SK-N-SH (cell line): Measurements from ENCODE around the gene CHST13. TPM values are rescaled to one million over a fixed set of nuclear protein-coding genes. Genes with fewer than 3 reads are reported as not detected.
A peak's percentile ranks its signal among the peaks of the same experiment; 100 is the strongest.

Experiments
- CTCF ChIA-PET: fragments of 300-600, 350-600 bp; formaldehyde crosslinking; extraction: SDS; loops from one replicate; lab custom pipeline; 2021; lab: Yijun Ruan, JAX
- POLR2A ChIA-PET: fragments of 350-600 bp; sonication (Branson Sonifier 250); formaldehyde crosslinking; extraction: SDS; loops from one replicate; lab custom pipeline; 2020; ENCODE audit warnings: antibody characterized with exemption, inconsistent platforms; lab: Yijun Ruan, JAX
- DNase-seq: peaks from one replicate; pipeline ENCODE4 v3.0.0; 2012
- H2AFZ ChIP-seq: fragments of 200-600 bp; sonication (generic); 2 replicates; pipeline ENCODE4 v1.8.1; 2016; ENCODE audit warnings: antibody characterized with exemption, mild to moderate bottlenecking, low read depth
- H3F3A ChIP-seq: fragments of 200-600 bp; sonication (generic); replicated peaks from 2 replicates; pipeline ENCODE3; 2016; ENCODE audit warnings: antibody characterized with exemption, mild to moderate bottlenecking; ENCODE audit not compliant: insufficient read depth
- H3K27ac ChIP-seq, 2 experiments: fragments of 200-500 bp in 1 of 2; fragments of 200-600 bp in 1 of 2; sonication (Bioruptor generic) in 1 of 2; sonication (generic), shearing (Covaris generic) in 1 of 2; 2 replicates each; pipeline versions ENCODE4 v1.5.1 to v1.6.1; 2014 to 2016; ENCODE audit warnings: low read depth in 2 of 2, inconsistent platforms in 1 of 2, low read length in 1 of 2, mild to moderate bottlenecking in 1 of 2, mixed read lengths in 1 of 2
- H3K27me3 ChIP-seq: fragments of 200-600 bp; sonication (generic), shearing (Covaris generic); 2 replicates; pipeline ENCODE4 v1.6.1; 2016; ENCODE audit warnings: mixed run types; ENCODE audit not compliant: insufficient read depth
- H3K36me3 ChIP-seq, 2 experiments: fragments of 200-500 bp in 1 of 2; fragments of 200-600 bp in 1 of 2; sonication (Bioruptor generic) in 1 of 2; sonication (generic) in 1 of 2; replicated peaks in 1 of 2; 2 replicates each; pipeline versions ENCODE3 to v1.5.1; 2014 to 2016; ENCODE audit warnings: low read length in 1 of 2, mild to moderate bottlenecking in 1 of 2; ENCODE audit not compliant: insufficient read depth in 2 of 2, control insufficient read depth in 1 of 2
- H3K4me1 ChIP-seq, 2 experiments: fragments of 200-500 bp in 1 of 2; fragments of 200-600 bp in 1 of 2; sonication (Bioruptor generic) in 1 of 2; sonication (generic), shearing (Covaris generic) in 1 of 2; 2 replicates each; pipeline versions ENCODE4 v1.5.1 to v1.6.1; 2014 to 2016; ENCODE audit warnings: low read depth in 1 of 2, low read length in 1 of 2, mixed run types in 1 of 2; ENCODE audit not compliant: insufficient read depth in 2 of 2, control insufficient read depth in 1 of 2
- H3K4me2 ChIP-seq: fragments of 200-600 bp; sonication (generic), shearing (Covaris generic); 2 replicates; pipeline ENCODE4 v1.6.1; 2017; ENCODE audit warnings: mixed run types
- H3K4me3 ChIP-seq, 2 experiments: fragments of 200-500 bp in 1 of 2; fragments of 200-600 bp in 1 of 2; sonication (Bioruptor generic) in 1 of 2; sonication (generic), shearing (Covaris generic) in 1 of 2; 2 replicates each; pipeline versions ENCODE4 v1.5.1 to v1.8.1; 2014 to 2016; ENCODE audit warnings: low read depth in 2 of 2, inconsistent platforms in 1 of 2, low read length in 1 of 2, mild to moderate bottlenecking in 1 of 2, mixed read lengths in 1 of 2, moderate library complexity in 1 of 2
- H3K79me2 ChIP-seq: fragments of 200-600 bp; sonication (generic); 2 replicates; pipeline ENCODE4 v1.8.1; 2017; ENCODE audit warnings: mild to moderate bottlenecking; ENCODE audit not compliant: insufficient read depth
- H3K9ac ChIP-seq: fragments of 200-600 bp; sonication (generic); 2 replicates; pipeline ENCODE4 v1.6.1; 2017; ENCODE audit warnings: mixed run types
- H3K9me2 ChIP-seq: fragments of 200-600 bp; sonication (generic); 2 replicates; pipeline ENCODE4 v1.6.1; 2017; ENCODE audit warnings: mixed run types
- H3K9me3 ChIP-seq: fragments of 200-600 bp; sonication (generic); 2 replicates; pipeline ENCODE4 v1.6.1; 2017; ENCODE audit warnings: mixed run types, mild to moderate bottlenecking, moderate library complexity
- H4K20me1 ChIP-seq: fragments of 200-600 bp; sonication (generic); 2 replicates; pipeline ENCODE4 v1.6.1; 2017; ENCODE audit warnings: mild to moderate bottlenecking, mixed run types; ENCODE audit not compliant: insufficient read depth
- ELF1 ChIP-seq: IDR thresholded peaks from 2 replicates; pipeline ENCODE4 v1.4.0; 2012
- EZH2phosphoT487 ChIP-seq: fragments of 200-600 bp; sonication (generic); IDR thresholded peaks from 2 replicates; pipeline ENCODE4 v1.6.1; 2017; ENCODE audit warnings: low read depth, mixed run types, mild to moderate bottlenecking, antibody characterized with exemption, moderate library complexity, borderline replicate concordance
- FOSL2 ChIP-seq: IDR thresholded peaks from 2 replicates; pipeline ENCODE4 v1.4.0; 2012; ENCODE audit warnings: low read depth, mild to moderate bottlenecking, moderate library complexity, borderline replicate concordance
- GABPA ChIP-seq: IDR thresholded peaks from 2 replicates; pipeline ENCODE4 v1.4.0; 2012; ENCODE audit warnings: low read depth, mild to moderate bottlenecking
- GATA2 ChIP-seq: sonication (generic); formaldehyde crosslinking; IDR thresholded peaks from 2 replicates; pipeline ENCODE4 v1.5.0; 2020; ENCODE audit warnings: mild to moderate bottlenecking, missing genetic modification reagents
- JUND ChIP-seq: IDR thresholded peaks from 2 replicates; pipeline ENCODE4 v1.4.0; 2012
- MAX ChIP-seq: IDR thresholded peaks from 2 replicates; pipeline ENCODE4 v1.4.0; 2012; ENCODE audit warnings: low read depth
- MEF2A ChIP-seq: IDR thresholded peaks from 2 replicates; pipeline ENCODE4 v1.4.0; 2012; ENCODE audit warnings: low read depth, borderline replicate concordance
- MXI1 ChIP-seq: IDR thresholded peaks from 2 replicates; pipeline ENCODE4 v1.6.1; 2012; ENCODE audit warnings: mild to moderate bottlenecking, low read depth, low read length, improper control_type of control experiment
- NRF1 ChIP-seq: IDR thresholded peaks from 2 replicates; pipeline ENCODE4 v1.6.1; 2012; ENCODE audit warnings: low read depth, mild to moderate bottlenecking, low read length
- PBX3 ChIP-seq: IDR thresholded peaks from 2 replicates; pipeline ENCODE4; 2012
- RXRA ChIP-seq: IDR thresholded peaks from 2 replicates; pipeline ENCODE4 v1.4.0; 2012; ENCODE audit warnings: low read depth, mild to moderate bottlenecking, borderline replicate concordance
- SIN3A ChIP-seq: IDR thresholded peaks from 2 replicates; pipeline ENCODE4 v1.6.1; 2012; ENCODE audit warnings: low read depth, mild to moderate bottlenecking, low read length, moderate library complexity, borderline replicate concordance
- TCF12 ChIP-seq: IDR thresholded peaks from 2 replicates; pipeline ENCODE4 v1.4.0; 2012
- TEAD4 ChIP-seq: IDR thresholded peaks from 2 replicates; pipeline ENCODE4 v1.4.0; 2012; ENCODE audit warnings: mild to moderate bottlenecking, borderline replicate concordance; ENCODE audit not compliant: insufficient read depth
- USF1 ChIP-seq: IDR thresholded peaks from 2 replicates; pipeline ENCODE4 v1.4.0; 2012; ENCODE audit warnings: low read depth, borderline replicate concordance
- USF2 ChIP-seq: fragments of 150-350 bp; IDR thresholded peaks from 2 replicates; pipeline ENCODE4 v1.6.1; 2017; ENCODE audit warnings: antibody characterized with exemption, low read length, low read depth, borderline replicate concordance
- YY1 ChIP-seq: IDR thresholded peaks from 2 replicates; pipeline ENCODE4 v1.4.0; 2012; ENCODE audit warnings: low read depth, mild to moderate bottlenecking
- WGBS: methylation state at CpG from one replicate; pipeline ENCODE4 v1.1.6; 2017; ENCODE audit warnings: low lambda C conversion rate; 5-methylcytosine and 5-hydroxymethylcytosine counted together
- polyA plus RNA-seq, 3 experiments: library from polyadenylated mRNA; depleted of rRNA; stranded (reverse); fragments of >200 nt; gene quantifications; 2 replicates each; pipeline ENCODE4 v1.2.3, GENCODE V29; 2012
- TF ChIP-seq, protein P1 (sequence below): fragments of 150-350 bp; IDR thresholded peaks from 2 replicates; pipeline ENCODE4 v1.6.1; 2016; ENCODE audit warnings: mild to moderate bottlenecking, low read depth, low read length

CHST13 gene
- polyA plus RNA-seq, 1 of the 3 experiments (the other 2 are of a cell fraction): 0.41 TPM

GRCh38 chr3:126541628-126542339 is 17.8 kb downstream of the CHST13 start:
- Histone ChIP-seq H3K4me1 (peaks cover 6 to 10% of the 10 kb centered on the region in 2 experiments; a peak in 2 of 4 replicates), H3F3A (peaks cover 8% of the 10 kb centered on the region), H3K79me2 (no peaks in the 10 kb centered on the region), H3K9ac (no peak overlapping the region), H2AFZ (no peak overlapping the region), H3K36me3 (no peaks in the 10 kb centered on the region), H3K27ac (no peak overlapping the region), H3K4me2 (no peak overlapping the region), H3K9me2 (no peaks in the 10 kb centered on the region), H3K9me3 (no peaks in the 10 kb centered on the region), H3K4me3 (no peak overlapping the region), H4K20me1 (no peaks in the 10 kb centered on the region), H3K27me3 (no peaks in the 10 kb centered on the region)
- TF ChIP-seq, protein P1, sequence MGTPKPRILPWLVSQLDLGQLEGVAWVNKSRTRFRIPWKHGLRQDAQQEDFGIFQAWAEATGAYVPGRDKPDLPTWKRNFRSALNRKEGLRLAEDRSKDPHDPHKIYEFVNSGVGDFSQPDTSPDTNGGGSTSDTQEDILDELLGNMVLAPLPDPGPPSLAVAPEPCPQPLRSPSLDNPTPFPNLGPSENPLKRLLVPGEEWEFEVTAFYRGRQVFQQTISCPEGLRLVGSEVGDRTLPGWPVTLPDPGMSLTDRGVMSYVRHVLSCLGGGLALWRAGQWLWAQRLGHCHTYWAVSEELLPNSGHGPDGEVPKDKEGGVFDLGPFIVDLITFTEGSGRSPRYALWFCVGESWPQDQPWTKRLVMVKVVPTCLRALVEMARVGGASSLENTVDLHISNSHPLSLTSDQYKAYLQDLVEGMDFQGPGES: no peak
- TF ChIP-seq SIN3A (no peak), TEAD4 (no peak), EZH2phosphoT487 (no peak), MXI1 (no peak), YY1 (no peak), MEF2A (no peak), NRF1 (no peak), RXRA (no peak)
- ChIA-PET POLR2A (no interaction called here), CTCF (interaction anchor here (0.7 kb wide), 1 partner anchor 1033 kb away, joined by 3 read pairs; no protein-coding TSS in a partner anchor)
- DNase-seq: no peak
- 94% methylated on average over 50 of the region's 101 CpGs for WGBS

GRCh38 chr3:126542340-126543241 is 18.6 kb downstream of the CHST13 start:
- Histone ChIP-seq H3K27me3 (peaks cover 8% of the 10 kb centered on the region; the same call in 1 of the 2 replicates), H2AFZ (no peak overlapping the region), H3K36me3 (no peaks in the 10 kb centered on the region), H3F3A (peaks cover 8% of the 10 kb centered on the region), H3K9me2 (no peaks in the 10 kb centered on the region), H3K4me2 (no peak overlapping the region), H3K9me3 (no peaks in the 10 kb centered on the region), H3K4me3 (no peak overlapping the region), H3K4me1 (peaks cover 6 to 10% of the 10 kb centered on the region in 2 experiments; a peak in 2 of 4 replicates), H3K79me2 (no peaks in the 10 kb centered on the region), H3K9ac (no peak overlapping the region), H4K20me1 (no peaks in the 10 kb centered on the region), H3K27ac (no peak overlapping the region)
- ChIA-PET CTCF (interaction anchor here (0.7 to 1.3 kb wide), 3 partner anchors 21 to 1032 kb away, joined by 3 read pairs; no protein-coding TSS in a partner anchor), POLR2A (no interaction called here)
- TF ChIP-seq FOSL2 (no peak), GABPA (no peak), JUND (no peak), MXI1 (no peak), MAX (no peak), GATA2 (CRISPR knock-in tag) (no peak), TCF12 (no peak), PBX3 (no peak), ELF1 (no peak), YY1 (no peak), USF2 (no peak), USF1 (no peak)
- TF ChIP-seq, protein P1: no peak
- DNase-seq: peak; percentile 25
- WGBS: 95% methylated on average over 39 of the region's 57 CpGs
